ENCODE data around the gene WDR83.

DNA sequence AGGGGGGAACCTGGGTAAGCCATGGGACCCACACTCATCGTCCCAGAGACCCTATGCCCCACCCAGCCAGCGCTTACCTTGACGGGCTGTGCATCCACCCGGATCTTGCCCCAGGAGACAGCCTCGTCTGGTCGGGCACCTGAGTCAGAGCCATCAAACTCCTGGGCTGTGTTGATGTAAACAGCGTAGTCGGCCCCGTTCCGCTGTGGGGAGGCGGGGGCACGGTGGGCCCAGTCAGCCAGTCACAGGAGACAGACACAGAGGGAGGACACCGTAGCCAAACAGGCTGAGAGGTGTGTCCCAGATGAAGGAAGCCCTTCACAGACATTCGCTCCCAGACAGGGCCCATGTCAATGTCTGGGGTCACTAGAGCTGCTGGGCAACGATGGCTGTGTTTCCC, 9.3 kb downstream of the WDR83 start:
- TF ChIP-seq, protein P1, sequence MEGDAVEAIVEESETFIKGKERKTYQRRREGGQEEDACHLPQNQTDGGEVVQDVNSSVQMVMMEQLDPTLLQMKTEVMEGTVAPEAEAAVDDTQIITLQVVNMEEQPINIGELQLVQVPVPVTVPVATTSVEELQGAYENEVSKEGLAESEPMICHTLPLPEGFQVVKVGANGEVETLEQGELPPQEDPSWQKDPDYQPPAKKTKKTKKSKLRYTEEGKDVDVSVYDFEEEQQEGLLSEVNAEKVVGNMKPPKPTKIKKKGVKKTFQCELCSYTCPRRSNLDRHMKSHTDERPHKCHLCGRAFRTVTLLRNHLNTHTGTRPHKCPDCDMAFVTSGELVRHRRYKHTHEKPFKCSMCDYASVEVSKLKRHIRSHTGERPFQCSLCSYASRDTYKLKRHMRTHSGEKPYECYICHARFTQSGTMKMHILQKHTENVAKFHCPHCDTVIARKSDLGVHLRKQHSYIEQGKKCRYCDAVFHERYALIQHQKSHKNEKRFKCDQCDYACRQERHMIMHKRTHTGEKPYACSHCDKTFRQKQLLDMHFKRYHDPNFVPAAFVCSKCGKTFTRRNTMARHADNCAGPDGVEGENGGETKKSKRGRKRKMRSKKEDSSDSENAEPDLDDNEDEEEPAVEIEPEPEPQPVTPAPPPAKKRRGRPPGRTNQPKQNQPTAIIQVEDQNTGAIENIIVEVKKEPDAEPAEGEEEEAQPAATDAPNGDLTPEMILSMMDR (IDR thresholded peaks at IDR 0.05 in 4 of 5, conservative IDR thresholded peaks at IDR 0.05 in 1 of 5): no peak
- no peak for TF ChIP-seq POLR2A (IDR thresholded peaks at IDR 0.05)

All from gastrocnemius medialis (tissue), 4 donors.